Spinal cord (tissue), 10 donors: ENCODE measurements around the gene PMPCA. TPM values are rescaled to one million over a fixed set of nuclear protein-coding genes. Genes with fewer than 3 reads are reported as not detected.

Experiments
- DNase-seq, 6 donors: peaks; one replicate each; pipeline versions ENCODE4 v3.0.0 to v3.0.0-alpha.2; 2013 to 2015; ENCODE audit warnings: low spot score in 6 of 6, low read depth in 4 of 6
- H3K27ac ChIP-seq: one replicate; pipeline ENCODE4 v1.5.1; 2013; ENCODE audit warnings: low read depth, low read length, control low read depth
- H3K27me3 ChIP-seq: one replicate; pipeline ENCODE4 v1.6.1; 2013; ENCODE audit warnings: low read length; ENCODE audit not compliant: control insufficient read depth, insufficient read depth
- H3K36me3 ChIP-seq: one replicate; pipeline ENCODE4 v1.6.1; 2013; ENCODE audit warnings: low read length; ENCODE audit not compliant: control insufficient read depth, insufficient read depth
- H3K4me1 ChIP-seq: one replicate; pipeline ENCODE4 v1.6.1; 2013; ENCODE audit warnings: low read length; ENCODE audit not compliant: control insufficient read depth, insufficient read depth
- H3K4me3 ChIP-seq: one replicate; pipeline ENCODE4 v1.5.1; 2013; ENCODE audit warnings: low read depth, low read length, control low read depth
- H3K9me3 ChIP-seq: one replicate; pipeline ENCODE4 v1.6.1; 2013; ENCODE audit warnings: low read length; ENCODE audit not compliant: control insufficient read depth, insufficient read depth
- WGBS: methylation state at CpG from one replicate; pipeline ENCODE4 v1.1.5; 2013; ENCODE audit warnings: missing lambda C conversion rate; ENCODE audit not compliant: insufficient coverage; 5-methylcytosine and 5-hydroxymethylcytosine counted together
- long read RNA-seq, 4 donors: transcript quantifications; one replicate each; lab custom pipeline, GENCODE V29; 2026
- polyA plus RNA-seq, 2 donors: library from polyadenylated mRNA; unstranded; fragments of 120-200 nt; gene quantifications; one replicate each; pipeline ENCODE4 v1.2.1, GENCODE V29; 2013; ENCODE audit not compliant: insufficient read length in 2 of 2
- total RNA-seq, 2 donors: library from RNA; depleted of rRNA in 1 of 2; stranded (reverse); fragments of 120-200 nt in 1 of 2; fragments of >200 nt in 1 of 2; gene quantifications; one replicate each; pipeline versions ENCODE4 v1.2.3 to v1.2.4, GENCODE V29; 2013 to 2014
- donor health status: healthy.

Gene PMPCA
- total RNA-seq: 10 to 100 TPM; 22.8 to 35.0 TPM
- polyA plus RNA-seq: 10 to 100 TPM; 54.3 to 57.4 TPM
- long read RNA-seq, donor 1, transcript PMPCA-201 (13 exons, 2,174 nt): major isoform, 23 of 24 reads
- long read RNA-seq, donor 1, partial matches to known transcripts: 0 of 24 reads
- long read RNA-seq, donor 1, other reads (novel, unspliced or antisense): 0 of 24 reads
- long read RNA-seq, donor 2, transcript PMPCA-201 (13 exons, 2,174 nt): major isoform, 6 of 6 reads
- long read RNA-seq, donor 2, partial matches to known transcripts: 0 of 6 reads
- long read RNA-seq, donor 2, other reads (novel, unspliced or antisense): 0 of 6 reads
- long read RNA-seq, donor 3, transcript PMPCA-201 (13 exons, 2,174 nt): major isoform, 8 of 26 reads
- long read RNA-seq, donor 3, partial matches to known transcripts: 0 of 26 reads
- long read RNA-seq, donor 3, other reads (novel, unspliced or antisense): 17 of 26 reads
- long read RNA-seq, donor 4, transcript PMPCA-201 (13 exons, 2,174 nt): major isoform, 13 of 15 reads
- long read RNA-seq, donor 4, partial matches to known transcripts: 0 of 15 reads
- long read RNA-seq, donor 4, other reads (novel, unspliced or antisense): 0 of 15 reads

GRCh38 chr9:136410500-136411287 is at the start of gene PMPCA, which contains the start of gene ENTR1:
TSS of gene PMPCA (plus strand) at chr9:136410658. CDS start at chr9:136410669, 11 bp downstream.
TSS of gene ENTR1 (minus strand) at chr9:136410614. CDS start at chr9:136410397, 217 bp downstream.
- H3K4me1 ChIP-seq: peaks cover 40% of the 10 kb centered on the region
- H3K4me3 ChIP-seq: peak within 1 kb of the TSS; percentile 95
- H3K27ac ChIP-seq: peak within 1 kb of the TSS; percentile 69
- no peaks in the 10 kb centered on the region for H3K27me3 ChIP-seq
- under 1% methylated on average over 80 of the region's 83 CpGs for WGBS
- no peaks in the 10 kb centered on the region for H3K9me3 ChIP-seq
- DNase-seq: peak; percentile 64 to 97 (median 84)
- peaks cover 59% of the 10 kb centered on the region for H3K36me3 ChIP-seq

- peaks cover 72% of the 10 kb centered on the region for H3K36me3 ChIP-seq
- peak in 1 of 6 donors; percentile 15 for DNase-seq
- peaks cover 53% of the 10 kb centered on the region for H3K4me1 ChIP-seq
- H3K27ac ChIP-seq: no peak overlapping the region
- 81% methylated on average over 40 of the region's 43 CpGs for WGBS
- H3K4me3 ChIP-seq: no peak overlapping the region
- no peaks in the 10 kb centered on the region for H3K9me3 ChIP-seq
- peaks cover 2% of the 10 kb centered on the region for H3K27me3 ChIP-seq
Measured at GRCh38 chr9:136361047-136361753, 49.3 kb upstream of the PMPCA start.

- H3K4me3 ChIP-seq: no peak overlapping the region
- H3K36me3 ChIP-seq: peaks cover 68% of the 10 kb centered on the region
- peaks cover 2% of the 10 kb centered on the region for H3K27me3 ChIP-seq
- no peak for DNase-seq
- H3K4me1 ChIP-seq: peaks cover 53% of the 10 kb centered on the region
- H3K27ac ChIP-seq: no peak overlapping the region
- H3K9me3 ChIP-seq: no peaks in the 10 kb centered on the region
- 92% methylated on average over 24 of the region's 26 CpGs for WGBS
Measured at GRCh38 chr9:136361754-136362449, 48.6 kb upstream of the PMPCA start.

GRCh38 chr9:136362450-136362784 is 48.0 kb upstream of the PMPCA start:
- Histone ChIP-seq H3K4me1 (peaks cover 53% of the 10 kb centered on the region), H3K4me3 (peak overlapping the region; percentile 68), H3K27me3 (peaks cover 2% of the 10 kb centered on the region), H3K36me3 (peaks cover 66% of the 10 kb centered on the region), H3K27ac (no peak overlapping the region), H3K9me3 (no peaks in the 10 kb centered on the region)
- WGBS: 98% methylated on average over 5 of the region's 6 CpGs
- no peak for DNase-seq

GRCh38 chr9:136363106-136363948 is 47.1 kb upstream of the PMPCA start, which contains the start of gene DNLZ:
TSS of gene DNLZ (minus strand) at chr9:136363744. CDS start at chr9:136363714, 30 bp downstream.
- Histone ChIP-seq H3K4me3 (peak within 1 kb of the TSS; percentile 68), H3K27me3 (peaks cover 2% of the 10 kb centered on the region), H3K27ac (peak within 1 kb of the TSS; percentile 67), H3K4me1 (peaks cover 53% of the 10 kb centered on the region), H3K9me3 (no peaks in the 10 kb centered on the region), H3K36me3 (peaks cover 59% of the 10 kb centered on the region)
- under 1% methylated on average over 94 of the region's 97 CpGs for WGBS
- peak in 5 of 6 donors; percentile 68 to 96 (median 84) for DNase-seq

GRCh38 chr9:136363949-136364748 is 46.3 kb upstream of the PMPCA start:
- no peak overlapping the region for H3K4me3 ChIP-seq
- H3K36me3 ChIP-seq: peaks cover 51% of the 10 kb centered on the region
- no peak overlapping the region for H3K27ac ChIP-seq
- H3K9me3 ChIP-seq: no peaks in the 10 kb centered on the region
- peaks cover 2% of the 10 kb centered on the region for H3K27me3 ChIP-seq
- 24% methylated on average over 48 of the region's 54 CpGs for WGBS
- H3K4me1 ChIP-seq: peaks cover 53% of the 10 kb centered on the region
- DNase-seq: peak in 1 of 6 donors; percentile 11

- DNase-seq: peak in 1 of 6 donors; percentile 34
- Histone ChIP-seq H3K27me3 (peaks cover 2% of the 10 kb centered on the region), H3K4me1 (peaks cover 52% of the 10 kb centered on the region), H3K36me3 (peaks cover 48% of the 10 kb centered on the region), H3K4me3 (no peak overlapping the region), H3K27ac (no peak overlapping the region), H3K9me3 (no peaks in the 10 kb centered on the region)
- WGBS: 66% methylated on average over 30 of the region's 31 CpGs
Measured at GRCh38 chr9:136364942-136365774, 45.3 kb upstream of the PMPCA start.
